GM19468 (cell line): ENCODE results near the gene KIF4A.

ENCODE experiments used
- ATAC-seq: cut with Tn5 transposase; IDR thresholded peaks from one replicate; pipeline ENCODE4 v1.9.1; 2021; ENCODE audit warnings: mild to moderate bottlenecking, moderate library complexity, moderate number of reproducible peaks; ENCODE audit not compliant: unreplicated experiment; ENCODE audit errors: extremely low read depth

KIF4A gene

GRCh38 chrX:70466968-70467367 is 177.1 kb downstream of the KIF4A start:
- ATAC-seq: no peak

DNA sequence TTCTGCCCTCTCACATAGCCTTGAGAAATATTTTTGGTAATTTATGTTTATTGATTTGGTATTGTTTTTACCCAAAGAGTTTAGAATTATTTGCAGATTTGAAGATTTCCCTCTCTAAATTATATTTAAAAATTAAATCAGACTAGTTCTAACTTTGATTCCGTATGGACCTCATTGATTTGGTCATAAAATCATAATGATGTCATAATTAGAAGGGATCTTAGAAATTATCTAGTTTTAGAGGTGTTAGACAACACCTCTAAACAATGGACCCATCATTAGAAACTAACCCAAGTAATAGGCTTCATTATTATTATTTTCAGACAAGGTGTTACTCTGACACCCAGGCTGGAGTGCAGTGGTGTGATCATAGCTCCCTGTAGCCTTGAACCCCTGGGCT is 178.8 kb downstream of the KIF4A start:
- ATAC-seq: no peak
